ENCODE measurements around the gene VAMP2.
"Not testable (repeated sequence)": the region's sequence is repeated elsewhere in the genome, so short reads cannot be mapped to it uniquely, and the experiment has no call there.

VAMP2 gene

DNA sequence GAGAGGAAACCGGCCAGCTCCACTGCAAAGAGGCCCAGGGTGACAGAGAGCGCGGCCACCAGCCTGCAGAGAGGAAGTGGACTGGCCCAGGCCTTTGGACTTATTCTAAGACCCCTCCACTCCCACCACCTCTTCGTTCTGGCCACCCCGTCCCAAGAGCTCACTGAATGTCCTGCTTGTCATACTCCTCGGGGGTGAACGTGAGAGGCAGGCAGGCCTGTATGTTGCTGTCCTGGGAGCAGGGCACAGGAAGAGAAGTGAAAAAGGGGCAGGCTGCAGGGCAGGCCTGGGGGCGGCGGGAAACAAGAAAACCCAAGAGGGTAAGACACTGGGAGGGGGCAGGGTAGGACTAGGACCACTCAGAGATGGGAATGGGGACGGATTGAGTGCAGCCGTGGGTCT is 13.0 kb upstream of the VAMP2 start:
- TF ChIP-seq, protein P1, sequence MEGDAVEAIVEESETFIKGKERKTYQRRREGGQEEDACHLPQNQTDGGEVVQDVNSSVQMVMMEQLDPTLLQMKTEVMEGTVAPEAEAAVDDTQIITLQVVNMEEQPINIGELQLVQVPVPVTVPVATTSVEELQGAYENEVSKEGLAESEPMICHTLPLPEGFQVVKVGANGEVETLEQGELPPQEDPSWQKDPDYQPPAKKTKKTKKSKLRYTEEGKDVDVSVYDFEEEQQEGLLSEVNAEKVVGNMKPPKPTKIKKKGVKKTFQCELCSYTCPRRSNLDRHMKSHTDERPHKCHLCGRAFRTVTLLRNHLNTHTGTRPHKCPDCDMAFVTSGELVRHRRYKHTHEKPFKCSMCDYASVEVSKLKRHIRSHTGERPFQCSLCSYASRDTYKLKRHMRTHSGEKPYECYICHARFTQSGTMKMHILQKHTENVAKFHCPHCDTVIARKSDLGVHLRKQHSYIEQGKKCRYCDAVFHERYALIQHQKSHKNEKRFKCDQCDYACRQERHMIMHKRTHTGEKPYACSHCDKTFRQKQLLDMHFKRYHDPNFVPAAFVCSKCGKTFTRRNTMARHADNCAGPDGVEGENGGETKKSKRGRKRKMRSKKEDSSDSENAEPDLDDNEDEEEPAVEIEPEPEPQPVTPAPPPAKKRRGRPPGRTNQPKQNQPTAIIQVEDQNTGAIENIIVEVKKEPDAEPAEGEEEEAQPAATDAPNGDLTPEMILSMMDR (IDR thresholded peaks at IDR 0.05): no peak
- Histone ChIP-seq H3K4me2 (ENCODE audit: low read length) (peak overlapping the region; percentile 98), H3K27me3 (ENCODE audit: control insufficient read depth, insufficient read depth, low read length) (no peaks in the 10 kb centered on the region), H3K27ac (peak overlapping the region; percentile 97), H3K4me1 (peaks cover 24% of the 10 kb centered on the region), H3K79me2 (peaks cover 11% of the 10 kb centered on the region), H3K9ac (peak overlapping the region; percentile 74), H2AFZ (peak overlapping the region; percentile 92), H3K9me3 (ENCODE audit: control insufficient read depth, low read length) (no peaks in the 10 kb centered on the region), H3K4me3 (ENCODE audit: low read depth, low read length) (peak overlapping the region; percentile 87), H3K36me3 (ENCODE audit: control insufficient read depth, insufficient read depth, low read length) (no peaks in the 10 kb centered on the region)

GRCh38 chr17:8173871-8174322 is 11.1 kb upstream of the VAMP2 start:
- Histone ChIP-seq H3K9me3 (ENCODE audit: control insufficient read depth, low read length) (no peaks in the 10 kb centered on the region), H3K9ac (peak overlapping the region; percentile 49), H3K4me3 (ENCODE audit: low read depth, low read length) (peak overlapping the region; percentile 81), H3K27me3 (ENCODE audit: control insufficient read depth, insufficient read depth, low read length) (no peaks in the 10 kb centered on the region), H3K79me2 (peaks cover 18% of the 10 kb centered on the region), H3K36me3 (ENCODE audit: control insufficient read depth, insufficient read depth, low read length) (no peaks in the 10 kb centered on the region), H3K4me1 (peaks cover 24% of the 10 kb centered on the region), H3K4me2 (ENCODE audit: low read length) (peak overlapping the region; percentile 91), H3K27ac (peak overlapping the region; percentile 97), H2AFZ (peak overlapping the region; percentile 61)
- TF ChIP-seq, protein P1 (IDR thresholded peaks at IDR 0.05): no peak

DNA sequence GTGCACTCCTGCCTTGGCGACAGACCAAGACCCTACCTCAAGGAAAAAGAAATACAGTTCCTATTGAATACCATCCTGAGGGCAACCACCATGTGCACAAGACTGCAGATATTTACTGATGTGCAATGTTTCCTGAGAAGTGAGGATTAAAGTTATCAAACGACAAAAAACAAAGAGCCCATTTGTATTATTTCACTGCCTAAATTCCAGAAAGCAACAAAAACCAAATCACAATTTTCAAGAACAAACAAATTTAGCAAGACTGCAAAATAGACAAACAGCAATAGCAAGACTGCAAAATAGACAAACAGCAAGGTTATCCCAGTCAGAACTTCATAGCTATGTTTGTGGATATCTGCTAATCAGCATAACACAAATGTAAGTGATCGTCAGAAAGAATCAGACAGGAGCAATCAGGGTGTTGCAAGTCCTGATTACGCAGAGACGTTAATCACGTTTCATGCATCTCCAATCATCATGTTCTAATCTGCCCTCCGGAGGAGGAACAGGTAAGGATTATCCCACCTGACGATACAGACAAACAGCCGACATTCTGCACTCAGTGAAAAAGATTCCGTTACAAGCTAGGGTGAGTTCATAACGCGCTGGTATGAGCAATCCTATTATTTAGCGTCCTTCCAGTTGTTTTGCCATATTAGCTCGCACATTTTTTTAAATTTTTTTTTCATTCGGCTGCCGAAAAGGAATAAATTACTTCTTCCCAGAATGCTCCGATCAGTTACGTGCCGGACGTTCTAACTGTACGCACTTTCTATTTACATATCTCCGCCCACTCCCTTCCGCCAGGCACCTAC is 10.5 kb upstream of the VAMP2 start:
- Histone ChIP-seq H3K9me3 (ENCODE audit: control insufficient read depth, low read length) (no peaks in the 10 kb centered on the region), H3K27ac (peak overlapping the region; percentile 97), H3K4me3 (ENCODE audit: low read depth, low read length) (peak overlapping the region; percentile 81), H3K9ac (peak overlapping the region; percentile 49), H3K4me1 (peaks cover 24% of the 10 kb centered on the region), H3K4me2 (ENCODE audit: low read length) (peak overlapping the region; percentile 91), H3K27me3 (ENCODE audit: control insufficient read depth, insufficient read depth, low read length) (no peaks in the 10 kb centered on the region), H2AFZ (peak overlapping the region; percentile 61), H3K79me2 (peaks cover 21% of the 10 kb centered on the region), H3K36me3 (ENCODE audit: control insufficient read depth, insufficient read depth, low read length) (no peaks in the 10 kb centered on the region)
- TF ChIP-seq, protein P1 (IDR thresholded peaks at IDR 0.05): no peak

DNA sequence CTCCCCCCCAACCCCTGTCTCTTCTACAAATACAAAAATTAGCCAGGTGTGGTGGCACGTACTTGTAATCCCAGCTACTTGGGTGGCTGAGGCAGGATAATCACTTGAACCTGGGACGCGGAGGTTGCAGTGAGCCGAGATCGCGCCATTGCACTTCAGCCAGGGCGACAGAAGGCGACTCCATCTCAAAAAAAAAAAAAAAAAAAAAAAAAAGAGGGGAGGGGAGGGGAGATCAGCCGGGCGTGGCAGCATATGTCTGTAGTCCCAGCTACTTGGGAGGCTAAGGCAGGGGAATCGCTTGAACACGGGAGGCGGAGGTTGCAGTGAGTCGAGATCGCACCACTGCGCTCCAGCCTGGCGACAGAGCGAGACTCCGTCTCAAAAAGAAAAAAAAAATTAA is 7.4 kb upstream of the VAMP2 start:
- not testable (repeated sequence) for H3K27ac ChIP-seq; H3K4me3 ChIP-seq (ENCODE audit: low read depth, low read length)

DNA sequence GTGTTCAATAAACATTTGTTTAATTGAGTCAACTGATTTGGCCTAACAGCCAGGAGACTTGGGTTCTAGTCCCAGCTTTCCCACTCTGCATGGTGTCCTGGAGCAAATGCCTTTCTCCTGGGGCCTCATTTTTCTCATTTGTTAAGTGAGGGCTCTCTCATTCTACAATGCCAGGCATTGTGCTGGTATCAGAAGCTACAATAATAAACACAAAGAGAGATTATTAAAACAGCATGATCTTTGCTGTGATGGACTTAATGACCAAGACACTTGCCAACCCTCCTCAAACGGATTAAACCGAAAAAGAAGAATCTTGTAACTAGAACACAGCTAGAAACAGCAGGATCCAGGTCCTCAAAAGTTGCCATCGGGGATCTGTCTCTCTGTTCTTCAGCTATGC is 4.8 kb upstream of the VAMP2 start:
- no peaks in the 10 kb centered on the region for H3K9me3 ChIP-seq (ENCODE audit: control insufficient read depth, low read length)
- peaks cover 18% of the 10 kb centered on the region for H3K79me2 ChIP-seq
- no peak overlapping the region for H3K27ac ChIP-seq
- H3K4me1 ChIP-seq: peaks cover 21% of the 10 kb centered on the region
- H3K4me2 ChIP-seq (ENCODE audit: low read length): no peak overlapping the region
- no peaks in the 10 kb centered on the region for H3K27me3 ChIP-seq (ENCODE audit: control insufficient read depth, insufficient read depth, low read length)
- H2AFZ ChIP-seq: no peak overlapping the region
- TF ChIP-seq, protein P1 (IDR thresholded peaks at IDR 0.05): no peak
- no peaks in the 10 kb centered on the region for H3K36me3 ChIP-seq (ENCODE audit: control insufficient read depth, insufficient read depth, low read length)
- no peak overlapping the region for H3K9ac ChIP-seq
- H3K4me3 ChIP-seq (ENCODE audit: low read depth, low read length): no peak overlapping the region

More for the DNA sequence above, 7.4 kb upstream of the VAMP2 start:
- not testable (repeated sequence) for H3K9ac ChIP-seq; H3K27me3 ChIP-seq (ENCODE audit: control insufficient read depth, insufficient read depth, low read length); H3K36me3 ChIP-seq (ENCODE audit: control insufficient read depth, insufficient read depth, low read length); H3K4me2 ChIP-seq (ENCODE audit: low read length); H2AFZ ChIP-seq; H3K9me3 ChIP-seq (ENCODE audit: control insufficient read depth, low read length)
- Histone ChIP-seq H3K4me1 (peaks cover 13% of the 10 kb centered on the region), H3K79me2 (peaks cover 27% of the 10 kb centered on the region)

Measured in parathyroid adenoma (tissue), 2 donors.